ENCODE data around the gene SPPL3.
A peak's percentile ranks its signal among the peaks of the same experiment; 100 is the strongest.
"Not testable (repeated sequence)": the region's sequence is repeated elsewhere in the genome, so short reads cannot be mapped to it uniquely, and the experiment has no call there.

SPPL3 gene

DNA sequence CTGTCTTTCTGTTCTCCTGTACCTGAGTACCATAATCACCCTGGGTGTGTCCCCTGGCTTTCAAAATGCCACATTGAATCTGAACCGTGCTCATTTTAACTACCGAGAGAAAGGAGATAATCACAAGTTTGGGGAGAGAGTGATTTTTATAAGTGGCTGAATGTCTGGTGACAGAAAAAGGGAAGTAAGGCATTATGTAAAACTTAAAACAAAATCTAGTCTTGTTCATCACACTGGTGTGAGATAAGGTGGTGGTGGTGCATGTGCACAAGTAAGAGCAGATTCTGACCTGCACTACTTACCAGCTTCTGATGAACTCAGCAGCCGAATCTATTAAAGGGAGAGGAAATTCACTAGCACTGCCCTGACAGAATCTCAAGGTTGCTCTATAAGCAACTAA, 56.3 kb downstream of the SPPL3 start:
- FAIRE-seq (peak; percentile 84), DNase-seq (ENCODE audit: extremely low spot score, insufficient read length, low read depth) (no peak)

DNA sequence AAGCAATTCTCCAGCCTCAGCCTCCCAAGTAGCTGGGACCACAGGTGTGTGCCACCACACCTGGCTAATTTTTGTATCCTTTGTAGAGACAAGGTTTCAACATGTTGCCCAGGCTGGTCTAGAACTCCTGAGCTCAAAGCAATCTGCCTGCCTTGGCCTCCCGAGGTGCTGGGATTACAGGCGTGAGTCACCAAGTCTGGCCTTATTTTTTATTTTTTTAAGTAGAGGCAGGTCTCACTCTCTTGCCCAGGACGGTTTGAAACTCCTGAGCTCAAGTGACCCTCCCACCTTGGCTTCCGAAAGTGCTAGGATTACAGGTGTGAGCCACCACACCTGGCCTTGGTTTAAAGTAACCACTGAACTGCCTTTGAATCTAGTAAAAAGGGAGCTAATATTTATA, 56.8 kb downstream of the SPPL3 start:
- FAIRE-seq (peak; percentile 66), DNase-seq (ENCODE audit: extremely low spot score, insufficient read length, low read depth) (no peak)

DNA sequence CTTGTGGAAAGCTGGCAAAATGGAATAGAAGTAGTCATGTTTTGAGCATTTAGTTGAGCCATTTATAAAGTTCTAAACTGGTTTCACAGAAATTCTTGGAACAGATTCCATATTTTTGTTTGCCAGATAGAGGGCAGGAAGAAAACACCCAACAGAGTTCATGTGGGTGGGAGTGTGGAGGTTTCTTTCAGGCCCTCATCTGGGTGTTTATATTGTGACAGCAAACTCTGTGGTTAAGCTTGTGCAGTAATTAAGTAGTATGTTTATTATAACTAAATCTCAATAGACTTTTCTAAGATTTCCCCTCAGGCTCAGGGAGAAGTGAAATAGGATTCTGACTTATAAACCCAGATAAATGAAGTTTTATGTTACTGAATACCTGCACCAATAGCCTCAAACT, 57.4 kb downstream of the SPPL3 start:
- no peak for DNase-seq (ENCODE audit: extremely low spot score, insufficient read length, low read depth)
- no peak for FAIRE-seq

DNA sequence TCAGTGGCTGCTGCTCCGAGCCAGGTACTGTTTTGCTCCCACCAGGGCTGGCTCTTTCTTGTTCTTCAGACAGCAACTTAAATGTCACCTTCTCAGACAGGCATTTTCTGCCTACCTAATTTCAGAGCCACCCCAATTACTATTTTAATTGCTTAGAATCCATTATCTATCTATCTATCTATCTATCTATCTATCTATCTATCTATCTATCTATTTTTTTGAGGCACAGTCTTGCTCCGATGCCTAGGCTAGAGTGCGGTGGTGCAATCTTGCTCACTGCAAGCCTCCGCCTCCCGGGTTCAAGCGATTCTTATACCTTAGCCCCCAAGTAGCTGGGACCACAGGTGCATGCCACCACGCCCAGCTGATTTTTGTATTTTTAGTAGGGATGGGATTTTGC, 58.5 kb downstream of the SPPL3 start:
- no peak for DNase-seq (ENCODE audit: extremely low spot score, insufficient read length, low read depth)
- FAIRE-seq, result no peak

DNA sequence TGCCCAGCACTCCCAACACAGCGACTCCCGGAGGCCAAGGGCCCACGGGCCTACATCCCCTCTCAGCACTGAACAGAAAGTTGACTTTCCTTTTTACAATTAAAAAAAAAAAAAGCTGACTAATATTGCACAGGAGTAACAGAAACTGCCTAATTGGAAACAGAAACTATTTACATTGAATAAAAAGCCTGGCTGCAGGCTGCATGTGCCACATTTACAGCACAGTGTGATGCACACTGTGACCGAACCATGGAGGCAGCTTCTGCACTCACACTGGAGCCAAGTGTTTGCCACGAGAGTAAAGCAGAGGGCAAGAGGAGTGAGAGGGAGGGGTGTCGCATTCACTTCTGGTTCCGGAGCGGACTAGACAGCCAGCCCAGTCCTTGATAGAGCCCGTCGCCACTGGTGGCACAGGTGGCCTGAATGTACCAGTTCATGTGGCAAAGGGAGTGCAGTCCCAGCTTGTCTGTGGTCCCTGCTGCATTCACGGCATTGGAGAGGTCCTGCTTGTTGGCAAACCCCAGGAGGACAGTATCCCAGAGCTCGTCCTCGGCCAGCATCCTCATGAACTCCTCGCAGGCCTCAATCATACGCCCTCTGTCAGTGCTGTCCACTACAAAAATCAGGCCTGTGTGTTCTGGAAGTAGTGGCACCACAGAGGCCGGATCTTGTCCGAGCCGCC, 59.2 kb downstream of the SPPL3 start:
- FAIRE-seq, result no peak

DNA sequence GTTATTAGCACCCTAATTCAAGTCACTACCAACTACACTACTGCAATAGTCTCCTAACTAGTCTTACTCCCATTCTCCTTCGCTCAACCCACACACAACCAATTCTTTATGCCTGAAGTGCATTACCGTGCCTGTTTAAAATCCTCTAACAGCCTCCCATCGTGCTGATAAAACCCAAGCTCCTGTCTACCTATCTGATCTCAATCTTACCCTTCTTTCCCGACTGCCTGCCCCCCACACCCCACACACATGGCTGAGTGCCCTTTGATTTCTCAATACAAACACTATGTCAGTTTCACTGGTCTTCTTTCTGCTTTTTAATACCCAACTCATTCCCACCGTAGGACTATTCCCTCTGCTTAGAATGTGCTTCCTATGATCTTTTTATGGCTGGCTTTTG, 59.9 kb downstream of the SPPL3 start:
- DNase-seq (ENCODE audit: extremely low spot score, insufficient read length, low read depth), result no peak
- no peak for FAIRE-seq

More for the DNA sequence above, 59.2 kb downstream of the SPPL3 start:
- DNase-seq (ENCODE audit: extremely low spot score, insufficient read length, low read depth), result no peak

DNA sequence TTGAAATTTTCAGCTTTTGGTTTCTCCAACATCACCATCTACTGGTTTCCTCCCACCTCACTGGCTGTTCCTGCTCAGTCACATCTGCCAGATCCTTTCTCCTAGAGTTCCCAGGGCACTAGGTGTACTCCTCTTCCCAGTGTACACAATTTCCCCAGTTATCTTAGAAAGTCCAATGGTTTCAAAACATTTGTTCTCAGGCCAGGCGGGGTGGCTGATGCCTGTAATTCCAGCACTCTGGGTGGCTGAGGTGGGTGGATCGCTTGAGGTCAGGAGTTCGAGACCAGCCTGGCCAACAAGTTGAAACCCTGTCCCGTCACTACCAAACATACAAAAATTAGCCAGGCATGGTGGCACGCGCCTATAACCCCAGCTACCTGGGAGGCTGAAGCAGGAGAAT, 60.7 kb downstream of the SPPL3 start:
- FAIRE-seq (no peak), DNase-seq (ENCODE audit: extremely low spot score, insufficient read length, low read depth) (no peak)

DNA sequence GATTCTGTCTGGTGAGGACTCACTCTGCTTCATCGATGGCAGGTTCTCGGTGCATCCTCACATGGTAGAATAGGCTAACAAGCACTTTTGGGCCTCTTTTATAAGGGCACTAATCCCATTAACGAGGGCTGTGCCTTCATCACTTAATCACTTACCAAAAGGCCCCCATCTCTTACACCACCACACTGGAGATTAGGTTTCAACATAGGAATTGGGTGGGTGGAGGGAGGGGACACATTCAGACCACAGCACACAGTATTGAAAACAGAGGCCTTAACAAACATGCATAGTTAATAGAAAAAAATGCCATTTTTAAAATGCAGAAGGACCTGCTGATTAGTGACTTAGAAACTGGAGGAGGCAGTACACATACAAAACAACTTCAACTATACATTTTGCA, 61.6 kb downstream of the SPPL3 start:
- no peak for DNase-seq (ENCODE audit: extremely low spot score, insufficient read length, low read depth)
- no peak for FAIRE-seq

DNA sequence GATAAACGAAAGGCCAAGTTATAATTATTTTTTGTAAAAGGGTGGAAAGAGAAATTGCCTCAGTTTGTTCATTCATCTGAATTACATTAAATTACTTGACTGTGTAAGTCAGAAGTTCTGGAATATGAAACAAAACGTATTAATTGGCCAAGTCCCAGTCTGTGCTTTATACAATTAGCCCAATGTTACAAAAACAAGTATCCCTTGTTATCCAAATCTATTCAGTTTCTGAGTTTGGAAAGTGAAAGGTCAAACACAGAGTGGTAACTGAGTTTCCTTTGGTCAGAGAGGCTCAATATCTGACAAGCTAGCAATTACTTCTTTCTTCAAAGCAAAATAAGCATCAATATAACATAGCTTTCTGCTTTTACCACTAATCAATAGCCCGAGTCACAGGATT, 62.6 kb downstream of the SPPL3 start:
- FAIRE-seq (peak; percentile 57), DNase-seq (ENCODE audit: extremely low spot score, insufficient read length, low read depth) (no peak)

DNA sequence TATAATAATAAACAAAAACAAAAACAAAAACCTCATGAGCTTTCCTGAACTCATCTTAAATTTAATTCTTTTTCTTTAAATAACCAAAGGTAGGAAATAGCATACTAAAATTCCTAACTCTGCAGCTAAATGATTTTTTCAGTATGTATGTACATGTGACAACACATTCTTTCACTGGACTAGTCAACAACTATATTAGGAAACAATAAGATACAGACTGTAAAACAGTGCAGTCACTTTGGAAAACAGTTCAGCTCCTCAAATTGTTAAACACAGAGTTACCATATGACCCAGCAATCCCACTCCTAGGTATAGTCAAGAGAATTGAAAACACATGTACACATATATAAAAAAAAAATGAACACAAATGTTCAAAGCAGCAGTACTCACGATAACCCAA, 64.7 kb downstream of the SPPL3 start:
- DNase-seq (ENCODE audit: extremely low spot score, insufficient read length, low read depth) (no peak), FAIRE-seq (no peak)

DNA sequence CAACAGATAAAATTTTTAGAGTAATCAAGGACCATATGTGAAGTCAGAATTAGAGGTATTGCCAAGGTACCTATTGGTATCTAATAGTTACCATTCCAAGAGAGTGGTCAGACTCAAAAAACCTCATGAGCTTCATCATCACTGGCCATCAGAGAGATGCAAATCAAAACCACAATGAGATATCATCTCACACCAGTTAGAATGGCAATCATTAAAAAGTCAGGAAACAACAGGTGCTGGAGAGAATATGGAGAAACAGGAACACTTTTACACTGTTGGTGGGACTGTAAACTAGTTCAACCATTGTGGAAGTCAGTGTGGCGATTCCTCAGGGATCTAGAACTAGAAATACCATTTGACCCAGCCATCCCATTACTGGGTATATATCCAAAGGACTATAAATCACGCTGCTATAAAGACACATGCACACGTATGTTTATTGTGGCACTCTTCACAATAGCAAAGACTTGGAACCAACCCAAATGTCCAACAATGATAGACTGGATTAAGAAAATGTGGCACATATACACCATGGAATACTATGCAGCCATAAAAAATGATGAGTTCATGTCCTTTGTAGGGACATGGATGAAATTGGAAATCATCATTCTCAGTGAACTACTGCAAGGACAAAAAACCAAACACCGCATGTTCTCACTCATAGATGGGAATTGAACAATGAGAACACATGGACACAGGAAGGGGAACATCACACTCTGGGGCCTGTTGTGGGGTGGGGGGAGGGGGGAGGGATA, 65.4 kb downstream of the SPPL3 start:
- FAIRE-seq; DNase-seq (ENCODE audit: extremely low spot score, insufficient read length, low read depth): not testable (repeated sequence)

DNA sequence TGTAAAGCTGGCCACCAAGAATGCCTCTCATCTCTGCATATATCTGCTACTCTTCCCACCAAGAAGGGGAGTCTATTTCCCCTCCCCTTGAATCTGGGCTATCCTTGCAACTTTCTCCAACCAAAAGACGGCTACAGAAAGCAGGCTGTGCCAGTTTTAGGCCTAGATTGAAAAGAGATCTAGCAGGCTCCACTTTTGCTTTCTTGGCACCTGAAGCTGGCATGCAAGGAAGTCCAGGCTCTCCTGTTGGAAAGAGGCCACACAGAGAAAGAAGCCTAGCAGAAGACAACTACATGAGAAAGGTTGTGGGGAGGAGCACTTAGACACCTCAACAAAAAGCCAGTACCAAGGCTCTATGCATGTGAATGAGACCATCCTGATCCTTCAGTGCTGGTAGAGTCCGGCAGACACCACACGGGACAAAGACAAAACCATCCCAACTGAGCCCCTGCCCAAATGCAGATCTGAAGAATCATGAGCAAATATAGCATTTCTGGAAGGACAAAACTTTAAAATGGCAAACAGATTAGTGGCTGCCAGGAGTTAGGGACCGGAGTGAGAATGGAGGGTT, 68.0 kb downstream of the SPPL3 start:
- FAIRE-seq (peak; percentile 18), DNase-seq (ENCODE audit: extremely low spot score, insufficient read length, low read depth) (no peak)

DNA sequence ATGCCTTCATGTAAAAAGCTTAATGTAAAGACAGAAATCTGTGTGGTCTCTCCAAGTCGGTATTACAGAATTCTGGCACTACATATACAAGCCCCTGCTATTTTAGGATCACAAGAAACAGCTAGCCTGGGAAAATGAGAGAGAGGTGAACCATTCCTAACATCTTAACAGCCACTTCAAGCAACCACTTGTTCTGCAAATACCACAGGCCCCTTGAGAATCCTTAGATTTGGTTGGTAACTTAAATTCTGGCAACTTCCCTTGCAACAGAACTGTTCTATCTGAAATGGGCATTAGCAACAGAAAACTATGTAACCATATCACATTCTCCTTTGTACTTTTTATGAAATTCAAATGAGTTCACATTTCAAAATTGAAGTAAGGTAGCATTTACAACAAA, 68.5 kb downstream of the SPPL3 start:
- no peak for FAIRE-seq
- no peak for DNase-seq (ENCODE audit: extremely low spot score, insufficient read length, low read depth)

DNA sequence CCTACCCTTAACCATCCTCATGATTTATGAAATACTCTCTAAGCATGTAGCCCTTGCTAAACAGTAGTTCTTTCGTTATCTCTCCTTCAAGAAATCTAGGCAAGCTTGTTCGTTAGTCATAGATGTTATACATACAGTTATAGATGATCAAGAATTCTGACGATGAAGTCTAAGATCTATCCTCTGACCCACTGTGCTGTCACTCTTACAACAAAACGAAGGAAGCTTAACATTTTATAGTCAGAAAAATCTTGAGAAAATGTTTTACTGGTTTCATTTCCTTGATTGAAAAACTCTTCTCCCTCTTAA, 68.9 kb downstream of the SPPL3 start:
- peak; percentile 50 for FAIRE-seq
- DNase-seq (ENCODE audit: extremely low spot score, insufficient read length, low read depth), result no peak

DNA sequence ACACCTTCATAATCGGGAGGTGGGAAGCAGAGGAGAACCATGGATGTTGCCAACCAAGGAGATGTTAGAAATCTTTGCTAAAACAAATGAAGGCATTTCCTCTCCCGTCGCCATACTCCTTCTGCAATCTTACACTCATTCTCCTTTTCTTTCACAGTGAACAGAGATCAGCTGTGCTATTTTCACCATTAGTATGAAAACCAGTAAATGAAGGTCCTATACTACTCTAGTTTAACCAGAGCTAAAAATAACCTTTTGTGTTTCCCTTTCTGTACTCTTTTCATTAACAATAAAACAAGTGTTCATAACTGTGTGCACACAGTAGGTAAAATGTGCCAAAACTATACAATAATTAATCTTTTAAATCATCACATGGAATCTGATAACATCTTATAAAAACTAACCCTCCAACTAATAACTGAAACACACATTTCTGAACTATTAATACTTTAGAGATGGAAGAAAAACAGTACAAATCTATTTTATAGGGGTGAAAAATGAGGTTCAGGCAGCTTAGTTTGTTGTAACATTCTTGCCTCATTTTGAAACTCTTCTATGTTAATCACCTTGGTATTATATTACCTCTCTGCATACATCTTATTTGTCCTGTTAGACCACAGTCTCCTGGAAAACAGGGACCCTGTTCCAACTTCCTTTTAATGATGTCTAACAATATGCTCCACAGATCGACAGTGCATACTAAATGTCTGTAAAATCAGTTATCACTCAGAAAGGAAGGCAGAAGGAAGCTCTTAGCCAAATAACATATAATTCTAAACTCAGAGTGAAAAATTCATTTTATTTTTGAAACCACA, 69.5 kb downstream of the SPPL3 start:
- FAIRE-seq (peak; percentile 77), DNase-seq (ENCODE audit: extremely low spot score, insufficient read length, low read depth) (no peak)

DNA sequence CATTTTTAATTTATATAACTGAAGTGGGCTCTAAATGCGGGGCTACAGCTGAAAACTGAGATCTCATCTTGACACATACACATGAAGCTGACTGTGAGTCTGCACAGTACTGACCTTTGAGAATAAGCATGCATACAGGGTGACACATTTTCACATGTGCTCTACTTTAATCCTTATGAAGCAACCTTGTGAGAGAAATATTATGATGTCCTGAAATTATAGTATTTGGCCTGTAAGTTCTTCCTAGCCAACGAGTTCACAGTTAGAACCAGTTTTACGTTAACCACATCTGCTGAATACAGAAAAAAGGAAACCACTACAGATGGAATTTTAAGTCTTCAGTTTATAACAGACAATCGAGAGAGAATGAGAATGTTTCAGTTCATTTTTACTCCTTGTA, 70.3 kb downstream of the SPPL3 start:
- FAIRE-seq (peak; percentile 83), DNase-seq (ENCODE audit: extremely low spot score, insufficient read length, low read depth) (no peak)

DNA sequence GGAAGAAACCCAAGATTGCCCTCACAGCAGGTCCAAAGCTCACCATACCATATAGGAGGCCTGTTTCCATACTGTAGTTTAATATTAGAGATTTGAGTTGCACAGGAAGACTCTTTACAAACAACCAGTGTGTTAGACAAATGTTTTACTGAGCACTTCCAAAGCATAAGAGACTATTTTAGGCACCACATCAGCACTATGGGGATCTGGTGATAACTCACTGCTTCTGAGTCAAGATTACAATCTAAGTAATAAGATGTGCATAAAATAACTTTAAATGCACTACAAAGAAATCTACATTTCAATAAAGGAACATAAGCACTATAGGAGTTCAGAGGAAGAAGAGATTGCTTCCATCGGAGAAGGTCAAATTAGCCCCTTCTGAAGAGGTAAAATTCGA, 71.4 kb downstream of the SPPL3 start:
- DNase-seq (ENCODE audit: extremely low spot score, insufficient read length, low read depth) (no peak), FAIRE-seq (peak; percentile 9)

DNA sequence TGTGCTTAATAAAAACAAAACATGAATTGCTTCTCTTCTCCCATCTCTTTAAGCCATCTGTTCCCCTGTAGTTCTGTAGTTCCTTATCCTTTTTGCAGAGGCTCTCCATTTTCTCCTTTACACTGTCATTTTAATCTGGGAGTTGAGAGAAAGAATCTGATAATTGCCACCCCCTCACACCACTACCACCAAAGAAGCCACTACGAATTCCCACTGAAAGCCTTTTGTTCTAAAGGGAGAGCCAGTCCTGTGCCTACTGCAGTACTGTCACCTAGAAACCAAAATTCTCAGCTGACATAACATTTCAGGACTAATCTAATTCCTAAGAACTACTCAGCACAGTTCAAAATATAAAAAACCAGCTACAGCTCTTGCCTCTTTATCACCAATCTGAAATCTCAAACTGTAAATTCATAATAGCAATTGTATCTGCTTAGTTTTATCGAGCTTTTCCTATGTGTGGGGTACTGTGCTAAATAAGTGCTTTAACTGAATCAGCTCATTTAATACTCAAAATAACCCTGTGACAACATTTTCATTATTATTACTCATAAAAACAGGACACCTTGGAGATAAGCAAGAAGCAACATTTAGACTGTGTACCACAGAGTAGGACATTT, 72.4 kb downstream of the SPPL3 start:
- DNase-seq (ENCODE audit: extremely low spot score, insufficient read length, low read depth) (no peak), FAIRE-seq (peak; percentile 42)

DNA sequence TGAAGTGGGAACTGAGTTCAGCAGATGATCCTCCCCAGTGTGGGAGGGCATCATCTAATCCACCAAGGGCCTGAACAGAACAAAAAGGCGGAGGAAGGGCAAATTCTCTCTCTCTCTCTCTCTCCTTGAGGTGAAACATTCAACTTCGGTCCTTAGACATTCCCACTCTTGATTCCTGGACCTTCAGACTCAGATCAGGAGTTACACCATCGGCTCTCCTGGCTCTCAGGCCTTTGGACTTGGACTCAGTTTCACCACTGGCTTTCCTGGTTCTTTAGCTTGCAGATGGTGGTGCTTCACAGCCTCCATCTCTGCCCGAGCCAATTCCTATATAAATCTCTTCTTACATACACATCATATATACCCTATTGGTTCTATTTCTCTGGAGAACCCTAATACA, 73.2 kb downstream of the SPPL3 start:
- peak; percentile 12 for FAIRE-seq
- no peak for DNase-seq (ENCODE audit: extremely low spot score, insufficient read length, low read depth)

All from GM18507 (cell line).